CD4-positive, alpha-beta T cell treated with Interleukin-21 for 1 hour (primary cell): ENCODE measurements around the gene FAM199X.
"Not testable (repeated sequence)": the region's sequence is repeated elsewhere in the genome, so short reads cannot be mapped to it uniquely, and the experiment has no call there.

Experiments
- DNase-seq: peaks from one replicate; pipeline ENCODE4 v3.0.0-alpha.2; 2020

Gene FAM199X

GRCh38 chrX:104193485-104193884 lies 27.2 kb downstream of the FAM199X start:
- no peak for DNase-seq

- DNase-seq: no peak
These were observed 28.8 kb downstream of the FAM199X start for GRCh38 chrX:104195013-104195412.

GRCh38 chrX:104195489-104196084 lies 29.3 kb downstream of the FAM199X start:
- peak; percentile 38 for DNase-seq

- no peak for DNase-seq
These were observed 39.3 kb downstream of the FAM199X start for GRCh38 chrX:104205548-104205947.

- no peak for DNase-seq
These were observed 44.9 kb downstream of the FAM199X start for GRCh38 chrX:104211187-104211586.

GRCh38 chrX:104230060-104230459 lies 63.8 kb downstream of the FAM199X start:
- DNase-seq: not testable (repeated sequence)
